Adipose tissue (tissue), 3 donors: ENCODE results near the gene KLHL5. TPM values are rescaled to one million over a fixed set of nuclear protein-coding genes. Genes with fewer than 3 reads are reported as not detected.

Experiments
- H3K27ac ChIP-seq: one replicate; pipeline ENCODE4 v1.5.1; 2013; ENCODE audit warnings: low read depth, low read length
- whole genome bisulfite sequencing, 3 donors: extraction: QIAGEN DNeasy Blood & Tissue Kit; methylation state at CpG; one replicate each; pipeline ENCODE4 v1.1.7; 2013; 5-methylcytosine and 5-hydroxymethylcytosine counted together
- polyA plus RNA-seq, 3 donors: library from polyadenylated mRNA; stranded (reverse); fragments of 200-250 nt; gene quantifications; one replicate each; pipeline ENCODE4 v1.2.3, GENCODE V29; 2013
- donor health status: healthy with polysubstance abuse.
- donor health status: Bipolar disorder and iron deficiency.
- donor health status: healthy.

KLHL5 gene
- polyA plus RNA-seq, 3 donors, result 6.0 to 27.6 (median 23.5) TPM

GRCh38 chr4:39146211-39146610 is 84.2 kb downstream of the KLHL5 start:
- WGBS, 3 donors, result 68 to 84% (median 82%) methylated on average over 1 of the region's 1 CpG
- H3K27ac ChIP-seq, result no peak overlapping the region

GRCh38 chr4:39154009-39154408 is 92.0 kb downstream of the KLHL5 start:
- H3K27ac ChIP-seq, result no peak overlapping the region
- 87 to 97% (median 96%) methylated on average over 4 of the region's 4 CpGs for WGBS, 3 donors

- no peak overlapping the region for H3K27ac ChIP-seq
- WGBS, 3 donors, result 90 to 92% (median 91%) methylated on average over 2 of the region's 2 CpGs
These were observed 95.5 kb downstream of the KLHL5 start for GRCh38 chr4:39157520-39157919.

- no peak overlapping the region for H3K27ac ChIP-seq
- WGBS, 3 donors, result 62 to 76% (median 65%) methylated on average over 3 of the region's 3 CpGs
These were observed 104.1 kb downstream of the KLHL5 start for GRCh38 chr4:39166177-39166576.

- WGBS, 3 donors, result 73 to 91% (median 91%) methylated on average over 7 of the region's 7 CpGs
- H3K27ac ChIP-seq, result no peak overlapping the region
These were observed 104.6 kb downstream of the KLHL5 start for GRCh38 chr4:39166669-39167068.

GRCh38 chr4:39169426-39169825 is 107.4 kb downstream of the KLHL5 start:
- WGBS, 3 donors, result 41 to 51% (median 51%) methylated on average over 3 of the region's 3 CpGs
- no peak overlapping the region for H3K27ac ChIP-seq

GRCh38 chr4:39170301-39170700 is 108.3 kb downstream of the KLHL5 start:
- no peak overlapping the region for H3K27ac ChIP-seq
- 86 to 93% (median 90%) methylated on average over 12 of the region's 12 CpGs for WGBS, 3 donors

Other genes starting within 250 kb of the KLHL5 start
- under 1 TPM; 0.14 to 0.88 (median 0.79) TPM for gene TLR6, start 205.4 kb upstream of the KLHL5 start, polyA plus RNA-seq
- 10 to 100 TPM; 11.0 to 50.7 (median 20.6) TPM for gene FAM114A1, start 194.4 kb upstream of the KLHL5 start, polyA plus RNA-seq
- under 1 TPM in 2 of 3 donors, not detected in 1; 0.25 to 0.28 TPM for gene TMEM156, start 29.8 kb upstream of the KLHL5 start, polyA plus RNA-seq
- gene WDR19, start 120.3 kb downstream of the KLHL5 start, polyA plus RNA-seq, result 10 to 100 TPM; 13.6 to 27.4 (median 26.1) TPM